ENCODE data around the gene ZSCAN9.

The ZSCAN9 gene

DNA sequence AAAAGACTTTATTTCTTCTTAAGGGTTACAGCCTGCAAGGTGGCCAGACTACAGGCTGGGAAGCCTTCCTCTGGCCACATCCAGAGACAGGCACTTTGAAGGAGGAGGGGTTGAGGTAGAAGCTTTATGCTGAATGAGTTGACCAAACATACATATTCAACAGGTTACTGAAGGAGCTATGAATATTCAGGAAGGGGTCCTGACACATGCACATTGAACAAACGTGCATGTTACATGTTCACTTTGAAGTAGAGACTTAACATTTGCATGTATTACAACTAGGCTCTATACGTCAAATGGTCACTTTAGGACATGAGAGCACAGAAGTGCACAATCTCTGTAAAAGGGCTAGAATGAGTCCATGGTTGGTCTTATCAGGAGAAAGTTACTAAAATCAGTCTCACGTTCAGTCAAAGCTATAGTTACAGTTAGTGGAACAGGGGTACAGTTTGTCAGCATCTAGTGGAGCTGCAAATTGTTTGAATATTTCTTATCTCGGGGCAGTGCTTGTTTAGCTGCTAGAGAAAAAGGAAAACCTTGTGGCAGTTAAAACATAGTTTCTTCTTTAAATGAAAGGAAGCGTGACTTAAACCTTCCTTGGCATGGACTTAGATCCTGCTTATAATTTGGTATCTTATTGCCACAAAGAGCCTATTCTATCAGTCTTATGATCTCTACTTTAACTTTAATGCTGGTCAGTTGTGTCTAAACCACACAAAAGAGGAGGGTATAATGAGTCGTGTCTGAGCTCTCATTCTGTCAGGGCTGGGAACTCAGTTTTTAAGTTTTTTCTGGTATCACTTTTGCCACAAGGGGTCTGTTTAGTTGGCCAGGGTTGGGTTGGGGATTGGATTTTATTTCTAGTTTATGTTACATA lies 4.6 kb upstream of the ZSCAN9 start:
- no peak for DNase-seq

DNA sequence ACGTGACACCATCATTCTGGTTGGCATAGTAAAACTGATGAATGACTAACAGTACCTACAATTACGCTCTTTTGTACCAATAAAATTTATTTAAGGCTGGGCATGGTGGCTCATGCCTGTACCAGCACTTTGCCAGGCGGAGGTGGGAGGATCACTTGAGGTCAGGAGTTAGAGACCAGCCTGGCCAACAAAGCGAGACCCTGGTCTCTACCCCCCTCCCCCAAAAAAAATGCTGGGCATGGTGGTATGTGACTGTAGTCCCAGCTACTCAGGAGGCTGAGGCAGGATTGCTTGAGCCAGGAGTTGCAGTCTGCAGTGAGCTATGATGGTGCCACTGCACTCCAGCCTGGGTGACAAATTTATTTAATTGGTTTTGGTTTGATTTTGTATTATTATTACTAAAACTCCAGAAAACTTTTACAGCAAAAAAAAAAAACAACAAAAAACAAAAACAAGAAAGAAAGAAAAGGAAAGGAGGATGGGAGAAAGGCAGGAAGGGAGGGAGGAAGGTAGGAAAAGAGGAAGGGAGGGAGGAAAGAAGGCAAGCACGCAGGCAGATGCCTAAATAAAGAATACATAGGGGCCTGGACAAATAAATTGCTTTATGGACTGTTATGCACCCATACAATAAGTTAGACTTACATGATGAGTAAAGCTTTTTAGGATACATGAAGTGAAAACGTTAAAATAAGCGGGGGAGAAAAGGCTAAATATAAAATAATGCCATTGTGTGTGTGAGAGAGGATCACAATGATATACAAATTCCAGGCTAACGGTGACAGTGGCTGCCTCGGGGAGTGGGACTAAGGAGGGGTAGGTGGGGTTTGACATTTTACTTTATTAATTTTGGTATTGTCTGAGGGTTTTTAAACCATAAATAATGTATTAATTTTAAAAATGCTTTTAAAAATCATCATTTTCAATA lies 682 bp upstream of the ZSCAN9 start:
- DNase-seq: no peak

DNA sequence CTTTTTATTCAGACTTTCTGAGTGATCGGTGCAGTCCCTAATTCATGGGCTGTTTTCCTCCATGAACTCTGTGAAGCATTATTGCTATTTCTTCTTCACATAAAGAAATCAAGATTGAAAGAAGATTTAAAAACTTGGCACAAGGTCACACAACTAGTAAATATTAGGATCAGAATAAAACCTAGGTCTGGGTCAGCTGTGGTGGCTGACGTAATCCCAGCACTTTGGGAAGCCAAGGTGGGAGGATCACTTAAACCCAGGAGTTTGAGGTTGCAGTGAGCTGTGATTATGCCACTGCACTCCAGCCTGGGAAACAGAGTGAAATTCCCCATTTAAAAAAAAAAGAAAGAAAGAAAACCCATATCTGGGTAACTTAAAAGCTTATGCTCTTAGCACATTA lies 1.4 kb downstream of the ZSCAN9 start:
- DNase-seq: no peak

DNA sequence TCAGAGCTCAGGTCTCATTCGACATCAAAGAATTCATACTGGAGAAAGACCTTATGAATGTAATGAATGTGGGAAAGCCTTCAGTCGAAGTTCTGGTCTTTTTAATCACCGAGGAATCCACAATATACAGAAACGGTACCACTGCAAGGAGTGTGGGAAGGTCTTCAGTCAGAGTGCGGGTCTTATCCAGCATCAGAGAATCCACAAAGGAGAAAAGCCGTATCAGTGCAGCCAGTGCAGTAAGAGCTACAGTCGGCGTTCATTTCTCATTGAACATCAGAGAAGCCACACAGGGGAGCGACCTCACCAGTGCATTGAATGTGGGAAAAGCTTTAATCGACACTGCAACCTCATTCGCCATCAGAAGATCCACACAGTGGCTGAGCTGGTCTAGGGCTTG lies 7.7 kb downstream of the ZSCAN9 start:
- DNase-seq: no peak

DNA sequence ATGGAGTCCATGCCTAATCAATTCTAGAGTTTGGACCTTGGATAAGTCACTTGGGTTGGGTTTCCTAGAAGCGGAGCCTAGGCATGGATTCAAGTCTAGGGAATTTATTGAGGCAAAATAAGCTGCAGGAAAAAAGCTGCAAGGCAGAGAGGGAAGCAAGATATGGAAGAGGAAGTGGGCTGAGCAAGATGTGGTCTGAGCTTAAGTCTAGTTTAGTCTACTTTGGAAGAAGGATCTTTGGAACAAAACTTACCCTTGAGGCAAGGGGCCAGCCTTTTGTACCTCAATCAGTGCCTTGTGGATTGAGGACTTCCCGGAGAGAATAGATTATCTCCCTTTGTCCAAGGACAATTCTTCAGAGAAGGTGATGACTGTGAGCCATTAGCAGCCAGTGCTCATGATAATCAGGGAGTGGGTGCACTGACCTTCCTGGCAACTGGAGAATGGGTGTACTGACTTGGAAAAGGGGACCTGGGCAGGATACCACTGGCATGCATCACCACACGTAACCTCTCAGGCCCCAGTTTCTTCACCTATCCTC lies 10.9 kb downstream of the ZSCAN9 start:
- DNase-seq: no peak

DNA sequence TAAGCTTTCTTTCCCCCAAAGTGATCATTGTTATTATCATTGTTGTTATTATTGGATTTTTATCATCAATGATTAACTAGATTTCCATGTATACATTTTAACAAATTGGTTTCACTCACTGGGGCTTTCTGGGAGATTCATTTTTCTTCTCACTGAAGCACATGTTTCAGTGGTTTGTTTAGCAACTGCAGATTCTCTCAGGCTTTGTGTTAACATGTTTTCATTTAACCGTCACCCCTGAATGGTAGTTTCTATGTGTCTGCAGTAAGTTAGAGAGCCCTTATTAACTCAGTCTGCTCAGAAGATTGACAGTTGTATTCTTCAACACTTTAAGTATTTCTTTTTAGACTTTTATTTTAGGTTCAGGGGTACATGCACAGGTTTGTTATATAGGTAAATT lies 14.6 kb downstream of the ZSCAN9 start:
- DNase-seq: no peak

DNA sequence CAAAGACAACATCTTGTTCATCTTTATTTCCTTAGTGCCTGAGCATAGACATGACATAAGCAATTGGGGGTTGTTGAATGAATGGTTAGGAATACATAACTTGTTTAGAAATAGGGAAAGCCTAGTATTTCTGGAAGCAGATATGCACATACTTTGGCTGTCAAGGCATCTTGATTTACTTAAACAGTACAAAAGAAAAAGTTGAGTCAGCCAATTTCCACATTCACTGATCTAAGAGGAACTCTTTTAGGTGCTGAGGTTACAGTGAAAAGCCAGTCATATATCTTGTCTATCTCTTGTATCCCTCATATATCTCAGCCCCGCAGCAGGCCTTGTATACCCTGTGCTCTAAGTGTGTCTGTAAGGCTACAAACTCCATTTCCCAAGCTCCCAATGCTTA lies 15.4 kb downstream of the ZSCAN9 start:
- no peak for DNase-seq

DNA sequence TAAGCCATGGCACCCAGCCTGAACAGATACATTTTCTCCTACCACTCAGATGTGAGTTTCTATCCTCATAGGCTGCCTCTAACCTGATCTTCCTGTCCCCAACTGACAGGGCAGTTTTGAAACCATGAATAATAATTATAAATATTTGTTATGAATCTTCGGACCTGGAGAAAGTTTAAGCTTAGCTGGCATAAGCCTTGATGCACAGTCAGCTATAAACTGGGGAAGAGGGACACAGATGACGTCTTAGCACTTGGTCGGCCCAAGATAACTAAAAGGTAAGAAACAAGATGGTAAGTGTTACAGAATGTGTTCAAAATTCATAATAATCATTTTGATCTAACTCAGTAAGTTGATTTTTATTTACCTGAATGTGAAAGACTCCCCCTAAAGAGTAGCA lies 18.9 kb downstream of the ZSCAN9 start:
- no peak for DNase-seq

DNA sequence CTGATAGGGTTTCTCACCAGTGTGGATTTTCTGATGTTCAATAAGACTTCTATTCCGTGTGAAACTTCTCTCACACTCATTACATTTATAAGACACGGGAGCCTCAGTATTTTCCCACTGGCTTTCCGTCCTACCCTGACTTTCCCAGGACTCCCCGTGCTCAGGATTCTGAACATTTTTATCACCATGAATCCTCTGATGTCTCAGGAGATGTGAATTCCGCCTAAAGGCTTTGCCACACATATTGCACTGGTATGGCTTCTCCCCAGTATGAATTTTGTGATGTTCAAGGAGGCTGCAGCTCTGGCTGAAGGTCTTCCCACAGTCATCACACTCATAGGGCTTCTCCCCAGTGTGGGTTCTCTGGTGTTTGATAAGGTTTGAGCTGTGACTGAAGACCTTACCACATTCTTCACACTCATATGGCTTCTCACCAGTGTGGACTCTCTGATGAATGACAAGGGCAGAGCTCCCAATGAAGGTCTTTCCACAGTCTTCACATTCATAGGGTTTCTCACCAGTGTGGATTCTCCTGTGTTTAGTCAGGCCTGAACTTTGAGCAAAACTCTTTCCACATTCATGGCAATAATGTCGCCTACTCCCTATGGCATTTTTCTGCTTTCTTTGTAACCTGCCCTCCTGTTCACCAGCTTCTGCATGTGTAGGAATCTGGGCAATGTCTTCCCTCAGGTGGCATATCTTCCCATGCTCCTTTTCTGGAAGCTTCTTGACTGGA lies 20.3 kb downstream of the ZSCAN9 start:
- no peak for DNase-seq

DNA sequence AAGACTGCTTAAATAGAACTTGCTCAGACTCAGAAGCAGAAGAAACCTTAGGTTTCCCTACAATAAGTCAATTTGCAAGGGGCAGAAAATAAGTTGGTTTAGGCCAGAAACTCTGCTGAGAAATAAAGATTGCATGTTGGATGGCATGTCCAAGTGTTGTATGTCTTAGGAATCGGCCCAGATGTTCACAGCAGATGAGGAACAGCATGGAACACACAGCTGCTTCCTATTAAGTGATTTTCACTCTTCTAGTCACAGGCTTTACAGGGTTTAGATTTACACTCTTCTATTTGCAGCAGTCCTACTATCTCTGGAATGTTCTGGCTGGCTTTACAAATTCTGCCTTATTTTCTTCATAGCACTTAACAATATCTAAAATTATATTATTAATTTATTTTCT lies 23.8 kb downstream of the ZSCAN9 start:
- DNase-seq: no peak

DNA sequence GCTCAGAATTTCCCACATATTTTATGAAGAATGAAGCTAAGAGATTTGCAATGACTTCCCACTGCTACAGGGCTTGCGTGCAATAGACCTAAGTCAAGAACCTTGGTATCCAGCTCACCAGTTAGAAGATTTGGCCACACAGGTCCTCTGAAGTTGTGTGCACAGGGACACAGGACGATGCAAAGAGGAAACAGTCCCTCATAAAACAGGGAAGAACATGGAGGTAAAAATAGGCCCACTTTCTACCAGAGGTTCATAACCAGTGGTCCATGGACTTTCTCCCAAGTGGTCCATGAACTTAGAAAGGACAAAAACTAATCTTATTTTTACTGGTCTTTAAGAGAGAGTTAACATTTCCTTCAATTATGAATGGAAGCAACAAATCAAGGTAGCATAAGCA lies 25.7 kb downstream of the ZSCAN9 start:
- DNase-seq: no peak

DNA sequence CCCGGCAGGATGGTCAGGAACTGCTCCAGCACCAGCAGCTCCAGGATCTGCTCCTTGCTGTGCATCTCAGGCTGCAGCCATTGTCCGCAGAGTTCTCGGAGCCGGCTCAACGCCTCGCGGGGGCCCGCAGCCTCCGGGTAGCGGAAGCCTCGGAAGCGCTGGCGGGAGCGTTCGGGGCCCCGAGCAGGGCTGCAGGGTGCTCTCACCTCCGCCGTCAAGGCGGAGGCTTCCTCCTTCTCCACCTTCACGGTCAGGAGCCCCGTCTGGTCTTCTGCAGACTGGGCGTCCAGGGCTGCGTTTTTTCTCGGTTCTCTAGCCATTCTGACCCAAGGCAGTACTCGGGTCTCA lies 26.6 kb downstream of the ZSCAN9 start:
- peak in 14 of 56 donors; percentile 4 to 49 (median 23) for DNase-seq

DNA sequence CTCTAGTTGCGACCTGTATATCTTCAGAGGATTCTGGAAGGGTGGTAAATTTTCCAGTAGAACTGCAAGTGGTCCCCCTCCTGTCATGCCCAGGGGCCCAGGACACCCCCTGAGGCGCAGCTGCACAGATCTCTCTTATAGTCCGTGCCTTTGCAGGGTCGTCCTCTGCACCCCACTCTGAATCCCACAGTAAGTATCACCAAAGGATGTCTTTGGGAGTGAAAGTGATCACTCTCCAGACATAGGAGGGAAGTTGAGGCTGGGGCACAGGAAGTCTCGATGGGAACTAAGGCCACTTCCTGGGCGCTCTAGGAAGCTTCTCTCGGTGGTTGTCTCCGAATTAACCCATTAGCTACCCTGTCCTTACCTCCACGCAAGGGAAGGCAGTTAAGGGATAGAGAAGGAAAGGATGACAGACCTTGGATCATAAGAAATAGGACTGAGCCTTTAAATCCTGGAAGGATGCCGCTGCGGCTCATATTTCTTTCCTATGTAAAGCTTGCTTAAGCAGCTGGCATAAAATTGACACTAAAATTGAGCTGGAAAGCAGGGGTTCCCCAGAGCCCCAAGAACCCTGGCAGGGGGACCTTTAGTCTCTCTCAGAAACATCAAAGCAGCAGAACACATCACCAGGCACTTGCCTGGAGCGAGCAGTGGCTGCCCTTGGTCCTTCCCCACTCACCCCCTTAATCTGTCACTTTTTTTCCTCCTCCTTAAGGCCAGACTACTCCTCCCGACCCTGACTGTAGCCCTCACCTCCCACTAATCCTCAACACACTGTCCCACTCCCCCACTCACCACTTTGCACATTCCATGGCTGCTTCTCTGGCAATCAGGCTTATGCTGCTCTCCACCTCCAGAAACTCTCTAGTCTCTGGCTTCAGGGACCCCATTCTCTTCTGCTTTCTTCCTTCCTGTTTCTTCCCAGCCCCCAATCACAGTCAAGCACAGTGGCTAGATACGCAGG lies 27.2 kb downstream of the ZSCAN9 start, which contains the start of gene ZKSCAN4:
Gene ZKSCAN4 (minus strand): TSS at position 261 of the 967 bp plus-strand sequence. CDS start 289 bp downstream, outside the sequence.
- DNase-seq: peak in 54 of 56 donors; percentile 14 to 90 (median 66)

DNA sequence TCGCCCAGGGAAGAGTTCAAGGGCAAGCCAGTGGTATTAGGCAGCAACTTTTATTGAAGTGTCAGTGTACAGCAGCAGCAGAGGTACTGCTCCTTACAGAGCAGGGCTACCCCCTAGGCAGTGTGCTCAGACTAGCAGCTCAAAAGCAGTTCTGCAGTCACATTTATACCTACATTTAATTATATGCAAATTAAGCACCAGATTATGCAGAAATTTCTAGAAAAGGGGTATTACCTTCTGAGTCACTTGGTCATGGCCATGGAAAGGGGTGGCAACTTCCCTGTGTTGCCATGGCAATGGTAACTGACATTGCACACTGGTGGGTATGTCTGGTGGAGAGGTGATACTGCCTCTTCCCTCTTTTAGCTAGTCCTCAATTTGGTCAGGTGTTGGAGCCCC lies 29.0 kb downstream of the ZSCAN9 start:
- DNase-seq: no peak

DNA sequence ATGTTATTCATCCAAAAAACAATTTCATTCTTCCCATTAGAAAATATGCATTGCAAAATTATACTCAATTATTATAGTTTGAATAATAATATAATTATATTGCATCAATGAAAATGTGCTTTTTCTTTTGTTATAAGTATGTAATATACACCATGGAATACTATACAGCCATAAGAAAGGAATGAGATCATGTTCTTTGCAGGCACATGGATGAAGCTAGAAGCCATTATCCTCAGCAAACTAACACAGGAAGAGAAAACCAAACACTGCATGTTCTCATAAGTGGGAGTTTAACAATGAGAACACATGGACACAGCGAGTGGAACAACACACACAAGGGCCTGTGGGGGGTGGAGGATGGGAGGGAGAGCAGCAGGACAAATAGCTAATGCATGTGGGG lies 32.0 kb downstream of the ZSCAN9 start:
- DNase-seq: no peak

DNA sequence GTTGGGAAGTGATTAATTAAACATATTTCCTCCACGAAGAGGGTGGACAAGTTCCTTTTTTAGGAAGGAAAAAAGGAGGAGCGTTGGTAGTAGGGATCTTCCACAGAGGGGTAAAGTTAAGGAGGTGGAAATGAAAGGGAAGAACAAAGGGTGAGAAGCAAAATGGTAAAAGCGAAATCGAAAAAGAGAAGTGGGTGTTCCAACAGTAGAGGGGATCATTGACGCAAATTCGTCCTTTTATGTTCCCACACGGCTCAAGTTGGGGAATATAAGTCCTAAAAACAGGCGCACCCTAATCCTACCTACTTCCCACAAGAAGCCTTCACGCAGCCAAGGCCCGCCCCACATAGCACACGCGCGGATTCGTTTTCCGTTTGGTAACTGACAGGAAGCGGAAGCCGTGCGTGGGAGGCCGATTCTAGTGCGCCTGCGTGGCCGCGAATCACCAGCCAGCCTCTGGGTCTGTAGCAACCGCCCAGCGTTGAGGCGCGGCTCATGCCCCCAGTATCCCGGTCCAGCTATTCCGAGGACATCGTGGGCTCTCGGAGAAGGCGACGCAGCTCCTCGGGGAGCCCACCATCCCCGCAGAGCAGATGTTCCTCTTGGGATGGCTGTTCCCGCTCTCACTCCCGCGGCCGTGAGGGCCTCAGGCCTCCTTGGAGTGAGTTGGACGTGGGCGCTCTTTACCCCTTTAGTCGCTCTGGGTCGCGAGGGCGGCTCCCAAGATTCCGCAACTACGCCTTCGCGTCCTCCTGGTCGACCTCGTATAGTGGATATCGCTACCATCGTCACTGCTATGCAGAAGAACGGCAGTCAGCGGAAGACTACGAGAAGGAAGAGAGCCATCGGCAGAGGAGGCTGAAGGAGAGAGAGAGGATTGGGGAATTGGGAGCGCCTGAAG lies 34.1 kb downstream of the ZSCAN9 start, which contains the start of gene NKAPL:
Gene NKAPL (plus strand): TSS at position 421 of the 901 bp plus-strand sequence. CDS start 75 bp downstream, at position 496.
- DNase-seq: peak in 49 of 56 donors; percentile 6 to 77 (median 40)

DNA sequence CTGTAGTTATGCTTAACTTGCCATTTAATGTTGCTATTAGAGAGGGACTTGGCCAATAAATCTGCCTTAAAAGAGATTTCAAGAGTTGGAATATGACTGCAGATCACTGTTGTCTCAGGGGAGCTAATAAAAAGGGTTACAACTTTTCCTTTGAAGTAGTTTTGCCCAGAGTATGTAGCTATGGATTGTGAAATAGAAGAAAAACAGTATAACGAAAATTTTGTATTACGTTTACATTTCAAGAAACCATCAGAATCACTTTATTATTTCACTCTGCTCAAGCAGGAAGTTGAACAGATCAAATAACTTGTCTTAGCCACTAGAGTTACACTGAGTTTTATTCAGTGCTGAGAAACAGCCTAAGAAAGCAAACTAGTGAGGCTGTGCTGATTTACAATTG lies 38.8 kb downstream of the ZSCAN9 start:
- DNase-seq: no peak

DNA sequence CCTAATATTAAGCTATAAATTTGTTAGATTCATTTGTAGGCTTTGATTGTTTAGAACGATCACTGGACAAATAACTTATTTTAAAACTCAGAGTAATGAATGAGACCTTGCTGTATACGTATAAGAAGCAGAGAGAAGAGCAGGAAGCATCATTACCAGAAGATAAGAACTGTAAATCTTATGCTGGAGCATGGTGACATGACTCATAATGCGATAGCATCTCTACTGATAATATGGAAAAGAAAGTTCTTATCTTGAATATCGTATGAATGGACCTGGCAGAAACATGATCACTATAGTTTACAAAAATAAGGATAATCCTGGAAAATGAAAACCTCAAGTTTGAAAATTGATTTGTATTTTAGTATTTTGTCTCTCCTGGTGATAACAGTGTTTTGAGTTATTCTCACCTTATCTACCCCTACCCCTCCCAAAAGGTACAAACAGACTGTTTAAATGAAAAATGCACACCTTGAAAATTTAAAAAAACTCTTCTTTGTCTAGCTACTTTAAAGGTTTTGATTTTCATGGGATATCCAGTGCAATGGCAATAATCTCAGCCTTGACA lies 39.8 kb downstream of the ZSCAN9 start:
- DNase-seq: no peak
